HG03103 (cell line): ENCODE data around the gene GRID1.
A peak's percentile ranks its signal among the peaks of the same experiment; 100 is the strongest.

Source experiments
- ATAC-seq: cut with Tn5 transposase; IDR thresholded peaks from one replicate; pipeline ENCODE4 v1.9.1; 2021; ENCODE audit warnings: low read depth; ENCODE audit not compliant: unreplicated experiment

GRID1 gene

GRCh38 chr10:86366033-86366901, at the start of gene GRID1:
GRID1 (minus strand) TSS chr10:86366795.
- ATAC-seq, result no peak

GRCh38 chr10:86415583-86415982, 49.0 kb upstream of the GRID1 start:
- ATAC-seq, result no peak

DNA sequence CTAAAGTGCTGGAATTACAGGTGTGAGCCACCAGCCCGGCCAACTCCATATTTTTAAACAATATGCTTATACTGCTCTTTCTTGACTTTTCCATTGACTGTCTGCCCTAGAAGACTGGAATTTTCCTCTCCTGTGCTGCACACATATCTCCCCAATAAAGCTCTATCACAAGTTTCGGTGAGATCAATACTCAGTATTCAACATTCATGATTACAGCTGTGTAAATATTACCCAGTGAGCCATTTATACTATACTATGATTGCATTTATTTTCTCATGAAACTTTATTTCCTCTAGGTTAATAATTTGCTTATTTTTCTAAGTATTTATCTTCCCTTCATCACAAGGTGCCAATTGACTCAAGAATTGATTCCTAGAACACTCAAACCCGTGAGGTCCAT, 48.5 kb upstream of the GRID1 start:
- ATAC-seq, result no peak

DNA sequence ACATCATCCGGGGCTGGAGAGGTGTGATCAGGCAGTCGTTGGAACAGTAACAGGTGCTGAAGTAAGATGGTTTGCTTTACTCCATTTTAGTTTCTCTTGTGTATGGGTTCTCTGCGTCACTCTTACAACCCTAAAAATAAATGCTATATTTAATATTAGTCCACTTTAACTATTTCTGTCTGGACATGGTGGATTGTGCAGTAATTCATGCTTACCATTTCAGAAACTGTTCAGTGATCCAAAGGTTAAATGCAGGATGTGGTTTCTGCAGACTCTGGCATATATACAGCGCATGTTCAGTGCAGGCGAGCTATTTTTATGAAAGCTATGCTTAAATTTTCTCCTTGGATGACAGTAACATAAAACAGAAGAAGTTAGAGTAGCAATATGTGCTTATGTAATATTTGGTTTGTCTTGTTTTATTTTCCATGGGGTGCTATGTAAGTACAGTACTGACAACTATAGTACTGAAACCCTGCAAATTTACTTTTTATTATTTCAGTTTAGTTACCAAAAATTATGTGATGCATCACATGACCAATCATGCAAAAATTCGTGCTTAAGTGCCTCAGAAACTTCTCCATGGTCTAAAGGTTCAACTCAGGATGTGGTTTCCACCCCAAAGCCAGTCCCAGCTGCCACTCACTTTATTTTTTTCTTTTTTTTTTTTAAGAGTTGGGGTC, 46.6 kb upstream of the GRID1 start:
- peak; percentile 60 for ATAC-seq

- ATAC-seq, result no peak
Measured at GRCh38 chr10:86411852-86412560, 45.4 kb upstream of the GRID1 start.

DNA sequence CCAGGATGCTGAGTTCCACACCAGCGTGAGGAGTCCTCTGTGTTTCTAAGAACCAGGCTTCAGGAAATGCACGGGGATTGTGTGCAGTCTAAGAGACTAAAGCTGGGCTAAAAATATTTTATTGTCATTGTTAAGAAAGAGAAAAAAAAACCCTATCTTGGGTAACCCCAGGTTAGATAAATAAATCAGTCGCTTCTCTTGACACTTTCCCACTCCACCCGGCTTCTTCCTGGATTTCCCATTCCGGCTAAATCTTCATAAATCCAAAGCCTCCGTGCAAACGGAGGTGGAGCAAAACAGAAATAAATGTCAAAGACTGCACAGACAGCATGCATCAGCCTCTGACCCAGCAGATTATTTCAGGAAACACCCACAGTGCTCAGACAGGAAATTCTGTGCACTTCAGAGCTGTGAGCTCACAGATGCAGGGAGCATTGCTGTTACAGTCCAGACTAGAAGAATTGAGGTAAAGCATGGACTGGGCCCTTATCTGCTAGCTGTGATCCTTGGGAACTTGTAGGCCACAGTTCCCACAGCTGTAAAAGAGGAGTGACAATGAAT, 44.8 kb upstream of the GRID1 start:
- ATAC-seq, result peak; percentile 52

DNA sequence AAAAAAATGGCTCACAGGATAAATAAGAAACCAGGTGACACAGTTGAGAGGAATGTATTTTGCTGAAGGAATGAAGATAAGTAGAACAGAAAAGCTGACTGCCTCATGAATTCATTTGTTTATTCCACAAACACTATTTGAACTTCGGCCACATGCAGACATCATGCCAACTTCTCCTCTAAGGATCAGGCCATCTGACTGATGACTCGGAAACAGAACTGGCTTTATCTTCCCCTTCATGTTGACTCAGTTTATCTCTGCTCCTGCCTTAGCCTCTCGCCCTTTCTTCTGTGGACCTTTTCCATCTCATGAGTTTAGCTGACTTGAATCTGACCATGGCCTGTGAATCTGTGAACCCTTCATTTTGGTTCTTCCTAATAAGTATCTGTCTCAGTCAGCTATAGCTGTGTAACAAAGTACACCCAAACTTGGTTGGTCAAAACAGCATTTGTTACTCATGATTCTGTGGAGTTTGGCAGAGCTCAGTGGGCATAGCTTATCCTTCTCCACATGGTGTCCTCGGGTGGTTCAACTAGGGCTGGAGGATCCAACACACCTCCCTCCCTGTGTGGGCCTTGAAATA, 44.0 kb upstream of the GRID1 start:
- ATAC-seq, result no peak

DNA sequence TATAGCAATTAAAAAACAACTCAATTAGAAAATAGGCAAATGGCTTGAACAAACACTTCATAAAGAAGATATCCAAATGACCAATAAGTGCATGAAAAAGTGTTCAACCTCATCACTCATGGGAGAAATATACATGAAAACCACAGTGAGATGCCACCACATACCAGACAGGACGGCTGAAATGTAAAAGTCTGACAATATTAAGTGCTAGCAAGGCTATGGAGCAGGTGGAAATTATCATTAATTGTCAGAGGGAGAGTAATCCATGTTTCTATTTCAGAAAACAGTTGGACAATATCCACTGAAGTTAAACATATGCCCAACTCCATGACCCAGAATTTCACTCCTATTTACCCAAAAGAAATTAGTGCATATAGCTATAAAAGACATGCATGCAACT, 42.6 kb upstream of the GRID1 start:
- ATAC-seq, result no peak

GRCh38 chr10:86403183-86403797, 36.7 kb upstream of the GRID1 start:
- ATAC-seq, result no peak

- no peak for ATAC-seq
Measured at GRCh38 chr10:86402283-86402941, 35.8 kb upstream of the GRID1 start.

- ATAC-seq, result no peak
Measured at GRCh38 chr10:86401588-86402282, 35.1 kb upstream of the GRID1 start.

GRCh38 chr10:86400705-86401587, 34.4 kb upstream of the GRID1 start:
- ATAC-seq, result peak; percentile 29

GRCh38 chr10:86399879-86400704, 33.5 kb upstream of the GRID1 start:
- ATAC-seq, result peak; percentile 88

- no peak for ATAC-seq
Measured at GRCh38 chr10:86399514-86399878, 32.9 kb upstream of the GRID1 start.

- ATAC-seq, result no peak
Measured at GRCh38 chr10:86397120-86397519, 30.5 kb upstream of the GRID1 start.

- ATAC-seq, result no peak
Measured at GRCh38 chr10:86393862-86394455, 27.4 kb upstream of the GRID1 start.

DNA sequence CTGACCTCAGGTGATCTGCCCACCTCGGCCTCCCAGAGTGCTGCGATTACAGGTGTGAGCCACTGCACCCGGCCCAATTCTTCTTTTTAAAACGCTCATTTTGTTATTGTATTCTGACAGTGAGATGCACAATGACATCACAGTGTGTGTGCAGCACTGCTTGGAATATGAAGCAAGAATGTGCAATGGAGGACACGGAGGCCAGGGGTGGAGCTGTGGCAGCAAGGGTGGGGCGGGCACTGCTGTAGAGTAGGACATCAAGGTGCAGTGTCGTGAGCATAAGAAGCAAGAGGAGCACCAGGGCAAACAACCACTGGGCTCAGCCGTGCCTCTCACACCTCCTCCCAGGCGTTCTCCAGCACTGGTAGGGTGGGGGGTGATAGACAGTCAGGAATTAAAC, 26.8 kb upstream of the GRID1 start:
- no peak for ATAC-seq
